ENCODE measurements around the gene VPS8.

DNA sequence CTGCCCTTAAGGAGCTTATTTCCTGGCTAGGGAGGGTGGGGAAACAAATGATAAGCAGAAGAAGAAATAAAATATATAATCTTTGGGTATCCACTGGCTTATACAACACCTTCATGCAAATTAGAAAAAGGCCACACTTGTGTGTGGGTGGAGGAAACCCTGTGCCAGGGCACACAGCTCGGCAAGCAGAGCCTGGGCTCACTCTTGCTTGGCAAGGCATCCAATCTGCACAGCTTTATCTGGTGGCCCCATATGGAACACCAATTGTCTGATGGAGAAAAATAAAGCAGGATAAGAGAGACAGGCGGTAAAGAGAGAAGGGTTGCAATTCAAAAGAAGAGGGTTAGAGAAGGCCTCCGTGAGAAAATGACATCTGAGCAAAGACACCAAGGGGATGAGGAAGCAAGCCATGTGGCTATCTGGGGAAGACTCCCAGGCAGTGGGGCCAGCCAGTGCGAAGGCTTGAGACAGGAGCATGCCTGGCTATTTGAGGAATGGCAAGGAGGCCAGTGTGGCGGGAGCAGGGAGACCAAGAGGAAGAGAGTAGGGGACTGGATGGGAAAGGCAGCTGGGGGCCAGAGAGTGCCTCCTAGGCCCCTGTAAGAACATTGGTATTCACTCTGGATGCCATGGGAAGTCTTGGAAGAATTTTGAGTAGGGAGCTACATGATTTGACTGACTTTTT, 22.5 kb upstream of the VPS8 start:
- TF ChIP-seq, protein P1, sequence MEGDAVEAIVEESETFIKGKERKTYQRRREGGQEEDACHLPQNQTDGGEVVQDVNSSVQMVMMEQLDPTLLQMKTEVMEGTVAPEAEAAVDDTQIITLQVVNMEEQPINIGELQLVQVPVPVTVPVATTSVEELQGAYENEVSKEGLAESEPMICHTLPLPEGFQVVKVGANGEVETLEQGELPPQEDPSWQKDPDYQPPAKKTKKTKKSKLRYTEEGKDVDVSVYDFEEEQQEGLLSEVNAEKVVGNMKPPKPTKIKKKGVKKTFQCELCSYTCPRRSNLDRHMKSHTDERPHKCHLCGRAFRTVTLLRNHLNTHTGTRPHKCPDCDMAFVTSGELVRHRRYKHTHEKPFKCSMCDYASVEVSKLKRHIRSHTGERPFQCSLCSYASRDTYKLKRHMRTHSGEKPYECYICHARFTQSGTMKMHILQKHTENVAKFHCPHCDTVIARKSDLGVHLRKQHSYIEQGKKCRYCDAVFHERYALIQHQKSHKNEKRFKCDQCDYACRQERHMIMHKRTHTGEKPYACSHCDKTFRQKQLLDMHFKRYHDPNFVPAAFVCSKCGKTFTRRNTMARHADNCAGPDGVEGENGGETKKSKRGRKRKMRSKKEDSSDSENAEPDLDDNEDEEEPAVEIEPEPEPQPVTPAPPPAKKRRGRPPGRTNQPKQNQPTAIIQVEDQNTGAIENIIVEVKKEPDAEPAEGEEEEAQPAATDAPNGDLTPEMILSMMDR (IDR thresholded peaks at IDR 0.05) = no peak
- TF ChIP-seq POLR2AphosphoS5 (IDR thresholded peaks at IDR 0.05; ENCODE audit: low read depth, low read length) = no peak
- TF ChIP-seq, protein P2, sequence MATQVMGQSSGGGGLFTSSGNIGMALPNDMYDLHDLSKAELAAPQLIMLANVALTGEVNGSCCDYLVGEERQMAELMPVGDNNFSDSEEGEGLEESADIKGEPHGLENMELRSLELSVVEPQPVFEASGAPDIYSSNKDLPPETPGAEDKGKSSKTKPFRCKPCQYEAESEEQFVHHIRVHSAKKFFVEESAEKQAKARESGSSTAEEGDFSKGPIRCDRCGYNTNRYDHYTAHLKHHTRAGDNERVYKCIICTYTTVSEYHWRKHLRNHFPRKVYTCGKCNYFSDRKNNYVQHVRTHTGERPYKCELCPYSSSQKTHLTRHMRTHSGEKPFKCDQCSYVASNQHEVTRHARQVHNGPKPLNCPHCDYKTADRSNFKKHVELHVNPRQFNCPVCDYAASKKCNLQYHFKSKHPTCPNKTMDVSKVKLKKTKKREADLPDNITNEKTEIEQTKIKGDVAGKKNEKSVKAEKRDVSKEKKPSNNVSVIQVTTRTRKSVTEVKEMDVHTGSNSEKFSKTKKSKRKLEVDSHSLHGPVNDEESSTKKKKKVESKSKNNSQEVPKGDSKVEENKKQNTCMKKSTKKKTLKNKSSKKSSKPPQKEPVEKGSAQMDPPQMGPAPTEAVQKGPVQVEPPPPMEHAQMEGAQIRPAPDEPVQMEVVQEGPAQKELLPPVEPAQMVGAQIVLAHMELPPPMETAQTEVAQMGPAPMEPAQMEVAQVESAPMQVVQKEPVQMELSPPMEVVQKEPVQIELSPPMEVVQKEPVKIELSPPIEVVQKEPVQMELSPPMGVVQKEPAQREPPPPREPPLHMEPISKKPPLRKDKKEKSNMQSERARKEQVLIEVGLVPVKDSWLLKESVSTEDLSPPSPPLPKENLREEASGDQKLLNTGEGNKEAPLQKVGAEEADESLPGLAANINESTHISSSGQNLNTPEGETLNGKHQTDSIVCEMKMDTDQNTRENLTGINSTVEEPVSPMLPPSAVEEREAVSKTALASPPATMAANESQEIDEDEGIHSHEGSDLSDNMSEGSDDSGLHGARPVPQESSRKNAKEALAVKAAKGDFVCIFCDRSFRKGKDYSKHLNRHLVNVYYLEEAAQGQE (IDR thresholded peaks at IDR 0.05; ENCODE audit: insufficient read depth in 1 of 2, low read depth in 2 of 2, low read length in 1 of 2) = no peak
- TF ChIP-seq TCF7L2 (IDR thresholded peaks at IDR 0.05; ENCODE audit: low read depth, low read length) = no peak
- no peak for TF ChIP-seq SIN3A (IDR thresholded peaks at IDR 0.05; ENCODE audit: borderline replicate concordance, insufficient read depth, low read depth, low read length)

Measured in Panc1 (cell line).